GM19035 (cell line): ENCODE results near the gene FAM169A.
"Not testable (repeated sequence)": the region's sequence is repeated elsewhere in the genome, so short reads cannot be mapped to it uniquely, and the experiment has no call there.

Experiments
- ATAC-seq: cut with Tn5 transposase; IDR thresholded peaks from one replicate; pipeline ENCODE4 v1.9.1; 2021; ENCODE audit not compliant: unreplicated experiment

FAM169A gene

DNA sequence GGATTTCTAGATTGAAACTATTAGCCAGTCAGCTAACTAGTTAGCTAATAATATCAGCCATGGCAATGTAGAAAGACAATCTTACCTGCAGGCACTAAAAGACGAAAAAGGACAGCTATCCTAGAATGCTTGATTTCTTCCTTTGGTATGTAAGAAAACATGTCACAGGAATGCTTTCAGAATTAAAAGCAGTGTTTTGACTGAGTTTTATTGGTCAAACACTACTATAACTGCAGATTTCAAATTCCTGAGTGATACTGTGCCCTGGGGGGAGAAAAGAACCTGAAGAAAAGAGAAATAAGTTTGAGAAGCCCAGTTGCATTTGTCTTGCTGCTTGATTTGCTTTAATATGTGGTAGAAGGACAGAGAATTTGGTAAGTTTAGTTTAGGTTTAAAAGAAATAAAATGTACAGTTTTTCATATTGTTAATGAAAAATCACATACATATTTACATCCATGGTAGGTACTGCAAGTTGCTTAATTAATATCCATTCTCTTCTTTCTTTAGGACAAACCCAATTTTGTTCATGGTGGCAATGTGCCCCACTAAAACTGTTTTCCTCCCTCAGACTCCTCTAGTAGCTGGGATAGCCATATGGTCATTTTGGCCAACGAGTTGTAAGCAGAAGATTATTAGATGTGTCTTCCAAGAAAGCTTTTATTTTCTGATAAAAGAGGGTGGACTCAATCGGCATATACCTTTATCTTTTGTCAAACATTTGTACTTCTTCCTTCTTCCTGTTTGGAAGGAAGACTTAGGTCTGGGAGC, 4.3 kb upstream of the FAM169A start:
- no peak for ATAC-seq

DNA sequence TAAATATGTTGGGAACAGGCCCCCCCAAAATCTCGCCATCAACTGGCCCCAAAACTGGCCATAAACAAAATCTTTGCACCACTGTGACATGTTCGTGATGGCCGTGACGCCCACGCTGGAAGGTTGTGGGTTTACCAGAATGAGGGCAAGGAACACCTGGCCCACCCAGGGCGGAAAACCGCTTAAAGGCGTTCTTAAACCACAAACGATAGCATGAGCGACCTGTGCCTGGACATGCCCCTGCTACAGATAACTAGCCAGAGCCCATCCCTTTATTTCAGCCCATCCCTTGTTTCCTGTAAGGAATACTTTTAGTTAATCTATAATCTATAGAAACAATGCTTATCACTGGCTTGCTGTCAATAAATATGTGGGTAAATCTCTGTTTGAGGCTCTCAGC, 3.2 kb upstream of the FAM169A start:
- ATAC-seq, result not testable (repeated sequence)

DNA sequence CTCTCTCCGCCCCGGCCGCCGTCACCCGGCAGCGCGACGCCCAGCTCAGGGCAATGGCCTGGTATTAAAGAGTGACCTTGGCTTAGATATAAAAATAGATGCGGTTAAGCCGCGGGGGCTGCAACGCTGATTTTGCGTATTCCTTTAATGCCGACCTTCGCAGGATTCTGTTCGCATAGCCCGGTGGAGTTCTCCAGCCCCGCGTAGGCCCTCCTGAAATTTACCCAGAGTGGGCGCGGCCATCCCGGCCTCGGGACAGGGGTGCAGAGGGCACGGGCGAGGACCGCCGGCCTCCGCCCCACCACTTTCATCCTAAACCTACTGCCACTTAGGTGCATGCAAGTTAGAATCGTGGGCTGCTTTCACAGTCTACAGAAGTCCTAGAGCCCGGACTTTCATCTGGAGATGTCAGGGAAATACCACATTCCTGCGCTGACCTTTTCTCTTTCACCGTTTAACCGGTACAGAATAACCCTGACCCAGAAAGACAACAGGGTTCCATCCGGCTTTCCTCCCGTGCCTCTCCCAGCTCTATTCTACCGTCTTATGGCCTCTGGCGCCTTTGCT, 492 bp upstream of the FAM169A start:
- ATAC-seq, result no peak

DNA sequence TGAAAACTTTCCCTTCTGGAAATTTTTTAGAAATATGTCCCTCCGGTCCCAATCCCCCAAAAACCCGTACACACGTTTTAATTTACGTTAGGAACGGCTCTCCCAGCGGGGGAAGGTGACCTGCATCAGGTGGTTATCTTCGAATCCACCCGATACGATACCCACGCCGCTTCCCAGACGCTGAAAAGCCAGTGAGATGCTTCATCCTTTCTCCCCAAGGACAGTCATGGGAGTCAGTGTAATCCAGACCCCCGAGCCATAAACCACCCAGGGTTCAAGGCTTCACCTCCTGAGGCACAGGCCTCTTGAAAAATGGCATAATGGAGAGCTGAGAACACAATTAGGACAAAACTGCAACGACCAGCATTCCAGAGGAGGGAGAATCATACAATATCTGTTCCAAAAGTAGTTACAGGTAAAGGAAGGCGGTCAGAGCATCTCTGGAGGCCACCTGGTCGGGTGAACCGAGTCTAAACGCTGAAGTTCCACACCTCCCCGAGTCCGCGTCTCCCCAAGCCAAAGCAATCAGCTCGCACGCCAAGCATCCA, 857 bp downstream of the FAM169A start:
- peak; percentile 14 for ATAC-seq

DNA sequence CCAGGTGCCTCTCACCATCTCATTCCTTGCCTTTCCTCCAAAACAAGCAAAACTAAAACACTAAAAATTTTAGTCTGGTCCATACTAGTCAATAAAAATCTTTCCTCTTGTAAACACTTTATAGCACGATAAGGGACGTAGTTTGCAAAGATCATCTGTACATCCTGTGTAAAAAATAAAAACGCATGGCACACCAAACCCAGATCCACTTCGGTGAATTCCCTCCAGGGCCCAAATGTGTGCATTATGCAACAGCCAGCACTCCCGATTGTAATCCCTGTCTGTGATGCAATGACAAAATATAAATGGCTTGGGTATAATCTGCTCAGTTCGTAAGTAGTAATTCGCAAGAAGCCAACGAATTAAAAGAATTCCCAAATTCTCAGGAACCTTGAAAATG, 1.4 kb downstream of the FAM169A start:
- no peak for ATAC-seq

DNA sequence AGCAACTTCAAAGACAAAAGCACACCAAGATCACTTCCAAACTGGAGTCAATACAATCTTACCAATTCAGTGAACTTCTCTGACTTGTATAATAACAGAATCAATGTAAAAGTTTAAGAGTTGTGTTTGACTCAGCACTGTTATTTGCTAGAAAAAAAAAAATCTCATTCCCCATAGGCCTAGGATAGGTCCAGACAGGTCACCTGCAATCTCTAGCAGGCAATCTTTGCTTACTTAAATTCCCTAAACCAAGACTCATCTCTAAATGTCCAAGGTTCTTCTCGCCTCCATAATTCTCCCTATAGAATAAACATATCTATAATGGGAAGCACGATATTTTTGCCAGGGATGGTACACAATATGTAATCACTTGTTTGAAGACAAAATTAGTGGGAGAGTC, 2.5 kb downstream of the FAM169A start:
- no peak for ATAC-seq

DNA sequence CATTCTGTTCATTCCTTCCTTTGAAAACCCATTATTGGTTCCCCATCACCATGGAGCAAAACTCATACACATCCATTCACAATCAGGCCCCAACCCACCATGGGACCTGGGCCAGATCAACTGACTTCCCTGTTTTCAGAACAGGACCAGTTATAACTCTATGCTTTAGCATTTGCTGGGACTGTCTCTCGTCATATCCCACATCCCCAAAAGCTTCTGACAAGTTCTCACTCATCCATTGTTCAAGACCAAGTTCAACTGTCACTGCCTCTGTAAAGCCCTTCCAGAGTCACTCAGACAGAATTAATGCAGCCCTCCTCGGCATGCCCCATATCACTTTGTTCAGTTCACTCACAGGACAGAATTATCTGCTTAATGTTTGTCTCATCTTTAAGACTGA, 4.0 kb downstream of the FAM169A start:
- ATAC-seq, result no peak

DNA sequence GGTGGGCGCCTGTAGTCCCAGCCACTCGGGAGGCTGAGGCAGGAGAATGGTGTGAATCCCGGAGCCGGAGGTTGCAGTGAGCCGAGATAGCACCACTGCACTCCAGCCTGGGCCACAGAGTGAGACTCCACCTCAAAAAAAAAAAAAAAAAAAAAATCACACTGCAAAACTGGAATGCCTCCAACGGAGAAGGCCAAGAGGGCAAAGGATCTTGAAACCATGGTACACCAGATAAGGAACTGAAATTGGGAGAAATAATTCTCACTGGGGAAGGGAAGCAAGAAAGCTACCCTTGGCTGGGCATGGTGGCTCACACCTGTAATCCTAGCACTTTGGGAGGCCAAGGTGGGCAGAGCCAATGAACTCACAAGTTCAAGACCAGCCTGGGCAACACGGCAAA, 9.2 kb downstream of the FAM169A start:
- ATAC-seq, result not testable (repeated sequence)

DNA sequence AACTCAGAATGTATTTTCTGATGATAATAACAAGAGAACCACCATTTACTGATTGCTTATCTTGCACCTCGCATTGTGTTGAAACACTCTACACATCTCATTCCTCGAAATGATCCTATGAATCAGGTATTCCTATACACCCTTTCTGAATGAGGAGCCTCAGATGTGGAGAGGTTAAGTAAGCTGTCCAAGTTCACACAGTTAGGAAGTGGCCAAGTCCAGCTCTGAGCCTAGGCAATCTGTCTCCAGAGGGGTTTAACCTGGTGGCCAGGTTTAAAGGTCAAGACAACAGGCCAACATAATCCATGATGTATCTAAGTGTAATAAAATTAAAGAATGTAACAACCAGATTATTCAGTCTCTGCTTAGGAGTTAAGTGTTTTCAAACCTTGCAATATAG, 12.9 kb downstream of the FAM169A start:
- ATAC-seq, result no peak

DNA sequence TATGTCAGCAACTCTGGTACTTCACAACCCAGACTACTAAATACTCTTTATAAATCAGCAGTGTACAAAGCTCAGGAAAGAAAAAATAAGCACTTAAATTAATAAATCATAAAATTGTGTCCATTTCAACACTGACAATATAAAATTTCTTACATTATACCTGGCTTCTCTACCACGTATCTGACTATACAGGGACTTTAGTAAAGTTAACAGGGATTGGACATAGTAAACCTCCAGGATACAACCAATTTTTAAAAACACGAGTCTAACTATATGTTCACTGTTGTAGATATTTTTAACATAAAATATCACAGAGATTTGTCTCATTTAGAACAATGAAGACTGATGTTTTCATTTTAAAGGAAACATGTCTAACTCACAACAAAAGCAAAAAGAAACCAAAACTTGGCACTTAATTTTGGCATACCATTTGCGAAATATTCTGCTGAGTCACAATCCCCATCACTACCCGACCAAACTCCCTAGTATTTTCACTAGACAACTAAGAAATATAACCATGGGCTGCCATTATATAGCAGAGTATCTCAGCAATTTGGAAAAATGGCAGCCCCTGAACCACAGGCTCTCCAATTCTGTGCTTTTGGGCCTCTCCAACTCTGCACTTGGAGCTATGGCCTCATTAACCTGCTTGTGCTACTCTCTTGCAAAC, 14.4 kb downstream of the FAM169A start:
- ATAC-seq, result no peak

DNA sequence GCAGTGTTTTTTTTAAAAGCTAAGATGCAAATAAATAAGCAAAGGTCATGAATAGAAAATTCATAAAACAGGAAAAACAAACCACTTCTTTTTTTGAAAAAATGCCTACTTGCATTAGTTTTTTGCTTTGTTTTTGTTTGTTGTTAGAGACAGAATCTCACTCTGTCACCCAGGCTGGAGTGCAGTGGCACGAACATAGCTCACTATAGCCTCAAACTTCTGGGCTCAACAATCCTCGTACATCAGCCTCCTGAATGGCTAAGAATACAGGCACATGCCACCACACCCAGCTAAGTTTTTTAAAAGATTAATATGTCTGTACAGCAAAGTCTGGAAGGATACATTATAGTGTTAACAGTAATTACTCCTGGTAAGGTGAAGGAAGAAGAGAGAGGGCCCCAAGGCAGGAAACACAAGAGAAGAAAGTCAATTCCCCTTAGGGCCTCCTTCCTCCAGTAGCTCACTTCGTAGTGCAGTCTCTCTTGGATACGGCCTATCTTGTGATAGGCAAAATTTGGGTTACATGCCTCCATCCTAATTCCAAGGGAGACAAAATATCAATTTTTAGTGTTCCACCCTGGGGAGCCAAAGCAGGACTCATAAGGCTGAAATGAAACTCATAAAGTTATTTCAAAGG, 15.3 kb downstream of the FAM169A start:
- no peak for ATAC-seq

DNA sequence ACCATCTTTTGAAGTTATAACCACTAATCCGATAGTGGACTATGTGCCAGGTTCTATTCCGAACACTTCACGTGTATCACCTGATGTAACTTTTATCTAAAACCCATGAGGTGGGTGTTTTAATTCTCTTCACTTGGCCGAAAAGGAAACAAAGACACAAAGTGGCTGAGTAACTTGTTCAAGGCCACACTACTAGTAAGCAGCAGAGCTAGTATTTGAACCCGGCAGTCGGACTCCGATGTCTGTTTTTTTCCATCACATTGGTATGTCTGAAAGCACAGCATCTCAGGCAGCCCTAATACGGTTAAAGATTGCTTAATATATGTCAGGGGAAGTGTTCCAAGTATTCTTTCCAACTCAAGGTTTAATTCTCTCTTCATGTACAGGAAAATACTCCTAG, 16.2 kb downstream of the FAM169A start:
- ATAC-seq, result no peak

DNA sequence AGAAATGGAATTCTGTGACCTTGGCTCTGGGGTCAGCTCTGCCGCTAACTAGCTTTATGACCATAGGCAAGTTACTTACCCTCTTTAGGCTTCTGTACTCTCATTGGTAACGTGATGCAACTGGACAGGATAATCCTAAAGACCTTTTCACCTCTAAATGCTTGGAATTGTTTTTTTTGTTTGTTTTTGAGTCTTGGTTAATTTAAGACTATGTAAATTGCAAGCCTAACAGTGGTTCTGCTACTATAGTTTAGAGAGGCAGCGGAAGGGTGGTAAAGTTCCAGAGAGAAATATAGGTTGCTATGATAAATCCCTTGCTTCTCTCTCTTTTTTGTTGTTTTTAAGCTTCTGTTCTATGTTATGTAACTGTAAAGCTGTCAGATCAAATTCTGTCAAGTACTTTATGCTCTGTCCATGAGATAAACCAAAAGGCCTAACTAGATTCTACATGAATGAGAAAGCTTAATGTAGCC, 17.6 kb downstream of the FAM169A start:
- no peak for ATAC-seq

DNA sequence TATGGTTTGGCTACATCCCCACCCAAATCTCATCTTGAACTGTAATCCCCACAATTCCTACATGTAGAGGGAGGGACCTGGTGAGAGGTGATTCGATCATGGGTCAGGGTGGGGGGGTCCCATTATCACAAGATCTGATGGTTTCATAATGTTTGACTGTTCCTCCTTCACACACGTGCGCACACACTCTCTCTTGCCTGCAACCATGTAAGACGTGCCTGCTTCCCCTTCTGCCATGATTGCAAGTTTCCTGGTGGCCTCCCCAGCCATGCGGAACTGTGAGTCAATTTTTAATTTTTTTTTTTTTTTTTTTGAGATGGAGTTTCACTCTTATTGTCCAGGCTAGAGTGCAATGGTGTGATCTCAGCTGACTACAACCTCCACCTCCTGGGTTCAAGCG, 27.0 kb downstream of the FAM169A start:
- no peak for ATAC-seq

DNA sequence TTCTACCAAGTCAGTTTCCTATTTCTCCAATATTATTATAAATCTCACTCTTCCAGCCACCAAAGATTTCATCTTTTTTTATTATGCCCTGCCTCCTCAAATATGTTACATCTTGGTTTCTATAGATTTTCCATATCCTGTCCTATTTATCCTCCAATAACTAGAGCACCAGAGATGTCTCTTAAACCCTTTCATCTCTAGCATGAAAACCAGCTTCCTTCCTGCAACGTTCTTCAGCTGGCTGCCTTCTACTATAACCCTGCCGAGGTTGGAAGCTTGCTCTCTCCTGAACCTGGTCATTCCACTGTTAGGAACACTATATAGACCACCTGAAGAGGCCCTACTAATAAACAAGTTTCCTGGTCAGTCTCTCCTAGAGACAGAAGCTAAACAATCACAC, 27.9 kb downstream of the FAM169A start:
- no peak for ATAC-seq

DNA sequence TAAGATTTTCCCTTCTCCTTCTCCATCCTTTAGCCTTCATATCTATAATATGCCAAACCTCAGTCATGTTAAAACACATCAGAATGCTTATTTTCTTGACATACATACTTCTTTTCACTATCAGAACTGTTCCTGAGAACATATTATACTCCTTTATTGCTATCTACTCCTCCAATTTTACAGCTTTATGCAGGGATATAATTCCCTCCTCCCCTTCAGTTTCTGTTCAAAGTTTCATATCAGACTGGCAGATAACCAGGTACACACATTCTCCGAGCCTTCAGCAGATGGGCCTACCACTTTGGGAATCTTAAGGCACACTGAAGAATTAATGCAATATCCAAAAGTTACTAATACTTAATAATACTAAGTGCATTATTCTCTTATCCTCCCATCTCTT, 29.1 kb downstream of the FAM169A start:
- no peak for ATAC-seq

DNA sequence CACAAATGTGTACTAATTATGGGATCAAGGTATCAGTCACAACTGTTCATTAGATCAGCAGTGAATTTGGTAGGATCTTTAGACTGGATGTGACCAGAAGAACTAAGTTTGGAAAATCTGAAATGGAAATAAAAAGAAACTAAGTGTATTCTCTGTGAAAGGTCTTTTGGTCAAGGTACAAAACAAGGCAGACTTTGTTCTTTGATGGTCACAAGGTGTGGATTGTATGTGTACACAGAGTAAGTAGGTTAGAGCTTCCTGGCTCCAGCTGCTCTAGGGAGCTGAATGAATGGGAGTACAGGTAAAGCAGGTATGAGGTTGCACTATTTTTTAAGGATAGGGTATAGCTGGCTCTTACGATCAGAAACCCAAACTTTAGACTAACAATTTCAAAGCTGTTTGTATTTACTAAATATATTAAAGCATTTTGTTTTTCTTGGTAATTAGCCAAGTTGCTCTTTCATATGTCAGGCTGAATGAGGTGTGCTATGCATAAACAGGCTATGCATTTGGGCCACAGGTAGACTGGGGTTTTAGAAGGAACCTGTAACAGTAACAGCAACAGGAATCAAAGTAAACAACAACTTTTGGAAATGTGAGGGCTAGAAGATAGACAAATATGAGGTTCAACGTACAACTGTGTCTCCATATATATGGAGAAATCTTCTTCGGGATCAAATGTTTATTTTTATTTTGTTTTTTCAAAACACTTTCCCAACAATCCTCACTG, 32.5 kb downstream of the FAM169A start:
- ATAC-seq, result no peak

DNA sequence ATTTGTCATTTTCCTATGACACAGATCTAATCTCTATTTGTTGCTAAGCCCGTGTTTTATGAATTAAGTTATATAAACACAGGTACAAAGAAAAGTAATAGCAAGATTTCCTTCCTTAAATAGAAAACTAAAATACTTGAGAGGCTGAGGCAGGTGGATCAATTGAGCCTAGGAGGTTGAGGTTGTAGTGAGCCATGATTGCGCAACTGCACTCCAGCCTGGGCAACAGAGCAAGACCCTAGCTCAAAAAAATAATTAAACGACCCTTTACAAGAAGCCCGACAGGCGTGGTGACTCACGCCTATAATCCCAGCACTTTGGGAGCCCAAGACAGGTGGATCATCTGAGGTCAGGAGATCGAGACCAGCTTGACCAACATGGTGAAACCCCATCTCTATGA, 36.8 kb downstream of the FAM169A start:
- ATAC-seq, result no peak

DNA sequence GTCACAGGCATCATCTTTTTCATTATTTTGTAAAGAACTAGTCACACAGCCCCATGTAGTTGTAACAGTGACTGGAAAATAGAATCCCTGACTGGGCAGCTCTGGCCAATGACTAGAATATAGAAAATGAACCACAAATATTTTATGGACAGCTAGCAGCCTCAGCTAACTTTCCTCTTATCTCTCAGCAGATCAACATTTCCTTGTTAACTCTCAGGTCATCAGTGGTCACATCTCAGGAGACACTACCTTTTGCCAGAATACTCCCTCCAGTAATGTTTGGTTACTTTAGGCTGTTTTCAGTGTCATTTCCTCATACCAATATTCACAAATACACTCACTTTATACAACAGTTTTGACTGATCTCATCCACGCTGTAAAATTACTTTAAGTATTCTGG, 43.9 kb downstream of the FAM169A start:
- no peak for ATAC-seq

DNA sequence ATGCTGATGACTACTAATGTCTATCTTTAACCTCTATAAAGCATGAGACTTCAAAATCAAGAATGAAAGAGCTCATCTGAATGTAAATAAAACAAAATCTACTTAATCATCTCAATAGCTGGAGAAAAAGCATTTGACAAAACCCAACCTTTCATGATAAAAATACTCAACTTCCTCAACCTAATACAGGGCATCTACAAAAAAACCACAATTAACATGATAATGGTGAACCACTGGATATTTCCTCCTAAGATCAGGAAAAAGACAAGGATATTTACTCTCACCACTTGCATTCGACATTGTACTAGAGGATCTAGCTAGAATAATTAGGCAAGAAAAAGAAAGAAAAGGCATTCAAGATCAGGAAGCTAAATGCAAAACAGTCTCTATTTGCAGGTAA, 49.3 kb downstream of the FAM169A start:
- no peak for ATAC-seq

DNA sequence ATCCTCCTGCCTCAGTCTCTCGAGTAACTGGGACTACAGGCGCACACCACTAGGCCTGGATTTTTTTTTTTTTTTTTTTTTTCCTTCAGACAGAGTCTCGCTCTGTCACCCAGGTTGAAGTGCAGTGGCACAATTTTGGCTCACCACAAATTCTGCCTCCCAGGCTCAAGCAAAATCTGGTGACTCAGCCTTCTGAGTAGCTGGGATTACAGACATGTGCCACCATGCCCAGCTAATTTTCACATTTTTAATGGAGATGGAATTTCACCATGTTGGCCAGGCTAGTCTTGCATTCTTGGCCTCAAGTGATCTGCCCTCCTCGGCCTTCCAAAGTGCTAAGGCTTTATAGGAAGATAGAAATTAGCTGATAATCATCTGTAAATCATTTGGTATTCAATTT, 55.3 kb downstream of the FAM169A start:
- no peak for ATAC-seq
